ENCODE data around the gene CACNA1D. TPM values are rescaled to one million over a fixed set of nuclear protein-coding genes. Genes with fewer than 3 reads are reported as not detected.

The CACNA1D gene
- total and polyA plus RNA-seq, 9 of the 15 experiments (the other 6 are each of a cell fraction or from before 2014, with no cell fraction given) = 0.29 TPM; not detected in 8

DNA sequence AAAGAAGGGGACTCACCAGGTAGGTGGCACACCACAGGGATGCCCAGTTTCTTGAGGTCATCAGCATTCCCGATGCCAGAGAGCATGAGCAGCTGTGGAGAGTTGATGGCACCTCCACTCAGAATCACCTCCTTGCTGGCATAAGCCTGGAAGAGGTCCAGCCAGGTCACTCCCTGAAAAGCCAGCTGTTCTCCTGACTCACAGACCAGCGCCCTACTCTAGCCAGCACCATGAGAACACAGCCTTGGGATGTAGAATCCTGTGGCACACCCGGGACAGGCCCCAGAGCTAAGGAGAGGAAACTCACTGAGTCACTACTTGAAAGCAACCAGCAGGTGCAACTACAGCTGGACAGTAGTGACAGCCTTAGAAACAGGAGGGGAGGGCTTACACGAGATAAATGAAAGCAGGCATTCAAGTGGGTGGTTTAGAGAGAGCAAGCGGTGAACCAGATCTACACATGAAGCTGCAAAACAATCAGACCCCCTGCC, 327.3 kb downstream of the CACNA1D start (continued):
- no peak for TF ChIP-seq CHD7 (IDR thresholded peaks at IDR 0.05; ENCODE audit: low read depth, low read length)
- TF ChIP-seq, protein P1, sequence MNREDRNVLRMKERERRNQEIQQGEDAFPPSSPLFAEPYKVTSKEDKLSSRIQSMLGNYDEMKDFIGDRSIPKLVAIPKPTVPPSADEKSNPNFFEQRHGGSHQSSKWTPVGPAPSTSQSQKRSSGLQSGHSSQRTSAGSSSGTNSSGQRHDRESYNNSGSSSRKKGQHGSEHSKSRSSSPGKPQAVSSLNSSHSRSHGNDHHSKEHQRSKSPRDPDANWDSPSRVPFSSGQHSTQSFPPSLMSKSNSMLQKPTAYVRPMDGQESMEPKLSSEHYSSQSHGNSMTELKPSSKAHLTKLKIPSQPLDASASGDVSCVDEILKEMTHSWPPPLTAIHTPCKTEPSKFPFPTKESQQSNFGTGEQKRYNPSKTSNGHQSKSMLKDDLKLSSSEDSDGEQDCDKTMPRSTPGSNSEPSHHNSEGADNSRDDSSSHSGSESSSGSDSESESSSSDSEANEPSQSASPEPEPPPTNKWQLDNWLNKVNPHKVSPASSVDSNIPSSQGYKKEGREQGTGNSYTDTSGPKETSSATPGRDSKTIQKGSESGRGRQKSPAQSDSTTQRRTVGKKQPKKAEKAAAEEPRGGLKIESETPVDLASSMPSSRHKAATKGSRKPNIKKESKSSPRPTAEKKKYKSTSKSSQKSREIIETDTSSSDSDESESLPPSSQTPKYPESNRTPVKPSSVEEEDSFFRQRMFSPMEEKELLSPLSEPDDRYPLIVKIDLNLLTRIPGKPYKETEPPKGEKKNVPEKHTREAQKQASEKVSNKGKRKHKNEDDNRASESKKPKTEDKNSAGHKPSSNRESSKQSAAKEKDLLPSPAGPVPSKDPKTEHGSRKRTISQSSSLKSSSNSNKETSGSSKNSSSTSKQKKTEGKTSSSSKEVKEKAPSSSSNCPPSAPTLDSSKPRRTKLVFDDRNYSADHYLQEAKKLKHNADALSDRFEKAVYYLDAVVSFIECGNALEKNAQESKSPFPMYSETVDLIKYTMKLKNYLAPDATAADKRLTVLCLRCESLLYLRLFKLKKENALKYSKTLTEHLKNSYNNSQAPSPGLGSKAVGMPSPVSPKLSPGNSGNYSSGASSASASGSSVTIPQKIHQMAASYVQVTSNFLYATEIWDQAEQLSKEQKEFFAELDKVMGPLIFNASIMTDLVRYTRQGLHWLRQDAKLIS (CRISPR knock-in tag; IDR thresholded peaks at IDR 0.05) = no peak
- no peak for TF ChIP-seq EP300 (IDR thresholded peaks at IDR 0.05; ENCODE audit: low read length)
- no peak for TF ChIP-seq ZNF707 (CRISPR knock-in tag; conservative IDR thresholded peaks at IDR 0.05)

Data from K562 (cell line).